Measurements from ENCODE around the gene PGGHG. TPM values are rescaled to one million over a fixed set of nuclear protein-coding genes. Genes with fewer than 3 reads are reported as not detected.
A peak's percentile ranks its signal among the peaks of the same experiment; 100 is the strongest.
"Not testable (repeated sequence)": the region's sequence is repeated elsewhere in the genome, so short reads cannot be mapped to it uniquely, and the experiment has no call there.

Gene PGGHG
- polyA plus RNA-seq, 1 experiment, result 4.0 TPM

DNA sequence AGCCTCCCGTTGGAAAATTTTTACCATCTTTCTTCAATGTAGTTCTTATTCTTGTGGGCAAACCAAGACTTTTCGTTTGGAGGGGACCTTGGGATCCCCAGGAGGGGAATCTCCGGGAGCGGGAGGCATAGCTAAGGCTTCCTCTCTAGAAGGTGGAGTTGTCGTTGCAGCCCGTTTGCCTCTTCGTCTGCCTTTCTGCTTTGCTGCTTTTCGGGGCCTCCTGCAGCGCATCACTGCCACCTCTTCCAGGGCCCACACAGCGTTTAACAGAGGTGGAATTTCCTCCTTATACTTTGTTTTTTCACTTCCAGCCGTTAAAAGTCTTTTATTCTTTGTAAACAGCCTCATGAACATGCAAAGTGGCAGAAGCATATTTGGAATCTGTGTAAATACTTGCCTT, 35.2 kb downstream of the PGGHG start:
- Histone ChIP-seq H3K27ac (ENCODE audit: low read depth, low read length) (no peak overlapping the region), H3K4me3 (ENCODE audit: low read depth, low read length) (no peak overlapping the region), H3K27me3 (ENCODE audit: control insufficient read depth, insufficient read depth, low read length) (no peaks in the 10 kb centered on the region), H3K9me3 (ENCODE audit: control insufficient read depth, insufficient read depth, low read length) (no peaks in the 10 kb centered on the region)
- ChIA-PET POLR2A (interaction anchor here (1.0 kb wide), 1 partner anchor 32 kb away, joined by 4 read pairs; no protein-coding TSS in a partner anchor), CTCF (no interaction called here)
- no peak for DNase-seq (ENCODE audit: low read depth, low spot score)
- no peak for TF ChIP-seq CTCF (IDR thresholded peaks at IDR 0.05; ENCODE audit: low read depth, low read length)

GRCh38 chr11:324593-325517, 35.9 kb downstream of the PGGHG start:
- H3K27ac ChIP-seq (ENCODE audit: low read depth, low read length), result peak overlapping the region; percentile 21
- H3K27me3 ChIP-seq (ENCODE audit: control insufficient read depth, insufficient read depth, low read length); H3K4me3 ChIP-seq (ENCODE audit: low read depth, low read length); DNase-seq (ENCODE audit: low read depth, low spot score); CTCF ChIA-PET; H3K9me3 ChIP-seq (ENCODE audit: control insufficient read depth, insufficient read depth, low read length): not testable (repeated sequence)
- POLR2A ChIA-PET, result interaction anchor here (1.0 kb wide), 1 partner anchor 31 kb away, joined by 4 read pairs; no protein-coding TSS in a partner anchor

- DNase-seq (ENCODE audit: low read depth, low spot score), result no peak
- ChIA-PET CTCF (no interaction called here), POLR2A (no interaction called here)
- Histone ChIP-seq H3K27me3 (ENCODE audit: control insufficient read depth, insufficient read depth, low read length) (no peaks in the 10 kb centered on the region), H3K4me3 (ENCODE audit: low read depth, low read length) (no peak overlapping the region), H3K9me3 (ENCODE audit: control insufficient read depth, insufficient read depth, low read length) (no peaks in the 10 kb centered on the region; the same call in 1 of the 2 replicates), H3K27ac (ENCODE audit: low read depth, low read length) (no peak overlapping the region)
- TF ChIP-seq CTCF (IDR thresholded peaks at IDR 0.05; ENCODE audit: low read depth, low read length), result no peak
Measured at GRCh38 chr11:325796-326591, 37.1 kb downstream of the PGGHG start.

- H3K4me3 ChIP-seq (ENCODE audit: low read depth, low read length), result no peak overlapping the region
- H3K27me3 ChIP-seq (ENCODE audit: control insufficient read depth, insufficient read depth, low read length), result no peaks in the 10 kb centered on the region
- peaks cover under 1% of the 10 kb centered on the region; the same call in 1 of the 2 replicates for H3K9me3 ChIP-seq (ENCODE audit: control insufficient read depth, insufficient read depth, low read length)
- no peak for TF ChIP-seq CTCF (IDR thresholded peaks at IDR 0.05; ENCODE audit: low read depth, low read length)
- no peak overlapping the region for H3K27ac ChIP-seq (ENCODE audit: low read depth, low read length)
- DNase-seq (ENCODE audit: low read depth, low spot score), result no peak
- ChIA-PET POLR2A (no interaction called here), CTCF (no interaction called here)
Measured at GRCh38 chr11:326592-326841, 37.6 kb downstream of the PGGHG start.

- H3K27me3 ChIP-seq (ENCODE audit: control insufficient read depth, insufficient read depth, low read length), result no peaks in the 10 kb centered on the region
- H3K4me3 ChIP-seq (ENCODE audit: low read depth, low read length), result no peak overlapping the region
- H3K9me3 ChIP-seq (ENCODE audit: control insufficient read depth, insufficient read depth, low read length), result peaks cover 5% of the 10 kb centered on the region
- ChIA-PET CTCF (interaction anchor here (0.6 kb wide), 1 partner anchor 13 kb away, joined by 3 read pairs; no protein-coding TSS in a partner anchor), POLR2A (no interaction called here)
- H3K27ac ChIP-seq (ENCODE audit: low read depth, low read length), result no peak overlapping the region
- no peak for TF ChIP-seq CTCF (IDR thresholded peaks at IDR 0.05; ENCODE audit: low read depth, low read length)
- DNase-seq (ENCODE audit: low read depth, low spot score), result no peak
Measured at GRCh38 chr11:326842-327580, 38.1 kb downstream of the PGGHG start.

Data from AG04450 (cell line).